Testis (tissue), 2 donors: ENCODE measurements around the gene DNAJC5.

Source experiments
- CTCF ChIP-seq, 3 experiments: fragments of 450-650 bp in 2 of 3; fragments of 200-600 bp in 1 of 3; sonication (generic) in 1 of 3; IDR thresholded peaks; one replicate each; pipeline ENCODE4 v1.5.1; 2016 to 2019; ENCODE audit warnings: antibody characterized with exemption in 3 of 3, mild to moderate bottlenecking in 2 of 3, moderate library complexity in 1 of 3
- POLR2A ChIP-seq: fragments of 450-650 bp; IDR thresholded peaks from one replicate; pipeline ENCODE4 v1.6.1; 2017; ENCODE audit warnings: antibody characterized with exemption, mild to moderate bottlenecking, moderate library complexity

GRCh38 chr20:63886921-63887320, 8.0 kb upstream of the DNAJC5 start:
- TF ChIP-seq POLR2A = no peak
- no peak for TF ChIP-seq CTCF (IDR thresholded peaks at IDR 0.05)
